T-cell (primary cell): Measurements from ENCODE around the gene HECTD4. TPM values are rescaled to one million over a fixed set of nuclear protein-coding genes. Genes with fewer than 3 reads are reported as not detected.

Experiments used
- ATAC-seq, 4 experiments: fragments of 200-7000 bp in 3 of 4; fragments of 150-1000 bp in 1 of 4; cut with Tn5 transposase; replicated peaks in 1 of 4; 1 replicate in 3 of 4; 2 replicates in 1 of 4; pipeline ENCODE4 v1.10.0; 2021; ENCODE audit warnings: moderate library complexity in 3 of 4, mild to moderate bottlenecking in 2 of 4, moderate number of reproducible peaks in 1 of 4
- CTCF ChIA-PET, 2 donors: fragments of 300-600 bp; sonication (Branson Sonifier 250); formaldehyde crosslinking; loops; one replicate each; lab custom pipeline; 2022; ENCODE audit warnings: antibody characterized with exemption in 2 of 2; lab: Charles Lee
- POLR2A ChIA-PET, 2 donors: fragments of 300-600 bp; sonication (Branson Sonifier 250); formaldehyde crosslinking; loops; one replicate each; lab custom pipeline; 2022; ENCODE audit warnings: antibody characterized with exemption in 2 of 2; lab: Charles Lee
- DNase-seq, 35 experiments: peaks; one replicate each; pipeline versions ENCODE4 v3.0.0 to v3.0.0-alpha.2; 2013 to 2023
- H3K27ac ChIP-seq: one replicate; pipeline ENCODE4 v1.5.1; 2013; ENCODE audit warnings: low read length
- H3K27me3 ChIP-seq, 2 experiments: replicated peaks in 1 of 2; 1 replicate in 1 of 2; 2 replicates in 1 of 2; pipeline versions ENCODE4 v1.6.1 to v1.7.0; 2013; ENCODE audit warnings: low read length in 1 of 2, mixed read lengths in 1 of 2; ENCODE audit not compliant: control insufficient read depth in 2 of 2, insufficient read depth in 2 of 2; ENCODE audit errors: extremely low read depth in 1 of 2
- H3K36me3 ChIP-seq, 2 donors: 1 replicate in 1 of 2; 2 replicates in 1 of 2; pipeline versions ENCODE4 v1.6.1 to v1.7.0; 2013; ENCODE audit warnings: low read length in 1 of 2; ENCODE audit not compliant: control insufficient read depth in 2 of 2, insufficient read depth in 1 of 2; ENCODE audit errors: extremely low read depth in 1 of 2
- H3K4me1 ChIP-seq, 2 experiments: 1 replicate in 1 of 2; 2 replicates in 1 of 2; pipeline versions ENCODE4 v1.6.1 to v1.7.0; 2013; ENCODE audit warnings: low read length in 2 of 2, mixed read lengths in 1 of 2; ENCODE audit not compliant: insufficient read depth in 2 of 2, control insufficient read depth in 1 of 2; ENCODE audit errors: extremely low read depth in 1 of 2
- H3K4me3 ChIP-seq, 2 donors: 1 replicate in 1 of 2; 2 replicates in 1 of 2; pipeline versions ENCODE4 v1.5.1 to v1.7.0; 2013; ENCODE audit warnings: mild to moderate bottlenecking in 2 of 2, low read length in 1 of 2, moderate library complexity in 1 of 2; ENCODE audit not compliant: control insufficient read depth in 1 of 2; ENCODE audit errors: extremely low read depth in 1 of 2
- H3K9me3 ChIP-seq: 2 replicates; pipeline ENCODE4 v1.7.0; 2013
- H3K27ac Mint-ChIP-seq, 2 donors: one replicate each; pipeline ENCODE4 v1.8.0; 2020 to 2021; ENCODE audit warnings: mild to moderate bottlenecking in 2 of 2, mixed read lengths in 2 of 2
- H3K27me3 Mint-ChIP-seq, 2 donors: one replicate each; pipeline ENCODE4 v1.8.0; 2021 to 2022; ENCODE audit warnings: mixed read lengths in 2 of 2
- H3K36me3 Mint-ChIP-seq: one replicate; pipeline ENCODE4 v1.8.0; 2021; ENCODE audit warnings: mixed read lengths
- H3K4me1 Mint-ChIP-seq, 3 donors: one replicate each; pipeline ENCODE4 v1.8.0; 2020 to 2022; ENCODE audit warnings: mixed read lengths in 3 of 3, mild to moderate bottlenecking in 1 of 3
- H3K4me3 Mint-ChIP-seq, 3 donors: one replicate each; pipeline ENCODE4 v1.8.0; 2020 to 2022; ENCODE audit warnings: mild to moderate bottlenecking in 3 of 3, mixed read lengths in 3 of 3, moderate library complexity in 3 of 3
- H3K9me3 Mint-ChIP-seq, 3 donors: one replicate each; pipeline ENCODE4 v1.8.0; 2020 to 2022; ENCODE audit warnings: mixed read lengths in 3 of 3
- WGBS: methylation state at CpG from one replicate; pipeline ENCODE4 v1.1.5; 2013; ENCODE audit warnings: missing lambda C conversion rate; ENCODE audit not compliant: insufficient coverage; 5-methylcytosine and 5-hydroxymethylcytosine counted together
- total RNA-seq, 35 experiments: library from RNA in 6 of 35; stranded (reverse) in 6 of 35; fragments of 120-200 nt in 1 of 35; gene quantifications; one replicate each; pipeline versions ENCODE4 v1.2.1 to v1.2.4 and lab custom pipeline; 2013 to 2026

The HECTD4 gene
- total RNA-seq, 5 donors from 2014 or later (not counting 1 experiment from before 2014, with no cell fraction given) = 49.7 to 58.5 (median 53.7) TPM

- Histone ChIP-seq H3K4me1 (no peaks in the 10 kb centered on the region), H3K27ac (no peak overlapping the region), H3K9me3 (no peaks in the 10 kb centered on the region), H3K4me3 (no peak overlapping the region), H3K36me3 (peaks cover 18 to 52% of the 10 kb centered on the region in 2 donors), H3K27me3 (no peaks in the 10 kb centered on the region)
- Mint-ChIP-seq H3K27ac (no peak overlapping the region), H3K4me3 (no peak overlapping the region), H3K4me1 (no peaks in the 10 kb centered on the region), H3K9me3 (no peaks in the 10 kb centered on the region), H3K36me3 (peaks cover 46% of the 10 kb centered on the region), H3K27me3 (no peaks in the 10 kb centered on the region)
- ChIA-PET POLR2A (no interaction called here), CTCF (no interaction called here)
- no peak for DNase-seq
- 98% methylated on average over 23 of the region's 25 CpGs for WGBS
- no peak for ATAC-seq
Observed at GRCh38 chr12:112243255-112244110, 138.7 kb downstream of the HECTD4 start.

- ATAC-seq = no peak
- H3K27me3 ChIP-seq = no peaks in the 10 kb centered on the region
- Mint-ChIP-seq H3K4me1 (no peaks in the 10 kb centered on the region), H3K4me3 (no peak overlapping the region), H3K27me3 (no peaks in the 10 kb centered on the region), H3K36me3 (peaks cover 59% of the 10 kb centered on the region), H3K27ac (no peak overlapping the region), H3K9me3 (no peaks in the 10 kb centered on the region)
- DNase-seq = no peak
- no peaks in the 10 kb centered on the region for H3K4me1 ChIP-seq
- no peaks in the 10 kb centered on the region for H3K9me3 ChIP-seq
- no peak overlapping the region for H3K4me3 ChIP-seq
- POLR2A ChIA-PET = no interaction called here
- no peak overlapping the region for H3K27ac ChIP-seq
- CTCF ChIA-PET = no interaction called here
- WGBS = 100% methylated on average over 1 of the region's 3 CpGs
- peaks cover 16 to 52% of the 10 kb centered on the region in 2 donors for H3K36me3 ChIP-seq
Observed at GRCh38 chr12:112241176-112241575, 141.1 kb downstream of the HECTD4 start.

- ATAC-seq = no peak
Observed at GRCh38 chr12:112239881-112240280, 142.3 kb downstream of the HECTD4 start.

GRCh38 chr12:112239020-112239419 is 143.2 kb downstream of the HECTD4 start:
- Mint-ChIP-seq H3K27me3 (no peaks in the 10 kb centered on the region), H3K4me1 (no peaks in the 10 kb centered on the region), H3K36me3 (peaks cover 71% of the 10 kb centered on the region), H3K9me3 (no peaks in the 10 kb centered on the region), H3K4me3 (no peak overlapping the region), H3K27ac (no peak overlapping the region)
- Histone ChIP-seq H3K27ac (no peak overlapping the region), H3K36me3 (peaks cover 24 to 64% of the 10 kb centered on the region in 2 donors), H3K27me3 (no peaks in the 10 kb centered on the region), H3K9me3 (no peaks in the 10 kb centered on the region), H3K4me1 (no peaks in the 10 kb centered on the region), H3K4me3 (no peak overlapping the region)
- no peak for ATAC-seq
- WGBS = 96% methylated on average over 7 of the region's 7 CpGs
- no peak for DNase-seq
- CTCF ChIA-PET = no interaction called here
- POLR2A ChIA-PET = no interaction called here

More at GRCh38 chr12:112239881-112240280, 142.3 kb downstream of the HECTD4 start:
- Mint-ChIP-seq H3K4me1 (no peaks in the 10 kb centered on the region), H3K27ac (no peak overlapping the region), H3K4me3 (no peak overlapping the region), H3K36me3 (peaks cover 67% of the 10 kb centered on the region), H3K9me3 (no peaks in the 10 kb centered on the region), H3K27me3 (no peaks in the 10 kb centered on the region)
- Histone ChIP-seq H3K4me3 (no peak overlapping the region), H3K4me1 (no peaks in the 10 kb centered on the region), H3K9me3 (no peaks in the 10 kb centered on the region), H3K27ac (no peak overlapping the region), H3K27me3 (no peaks in the 10 kb centered on the region), H3K36me3 (peaks cover 24 to 58% of the 10 kb centered on the region in 2 donors)
- ChIA-PET POLR2A (interaction anchor here in 1 of 2 donors (0.6 kb wide), 1 partner anchor 112 kb away, joined by 6 read pairs; no protein-coding TSS in a partner anchor), CTCF (no interaction called here)
- 92% methylated on average over 6 of the region's 6 CpGs for WGBS
- DNase-seq = no peak

GRCh38 chr12:112238441-112238840 is 143.8 kb downstream of the HECTD4 start:
- ATAC-seq (no peak), DNase-seq (no peak)
- ChIA-PET POLR2A (no interaction called here), CTCF (no interaction called here)
- Histone ChIP-seq H3K4me3 (no peak overlapping the region), H3K9me3 (no peaks in the 10 kb centered on the region), H3K27ac (no peak overlapping the region), H3K36me3 (peaks cover 22 to 62% of the 10 kb centered on the region in 2 donors), H3K27me3 (no peaks in the 10 kb centered on the region), H3K4me1 (no peaks in the 10 kb centered on the region)
- H3K4me3 Mint-ChIP-seq = no peak overlapping the region
- H3K27ac Mint-ChIP-seq = no peak overlapping the region
- H3K4me1 Mint-ChIP-seq = no peaks in the 10 kb centered on the region
- H3K9me3 Mint-ChIP-seq = no peaks in the 10 kb centered on the region
- H3K27me3 Mint-ChIP-seq = no peaks in the 10 kb centered on the region
- 100% methylated on average over 3 of the region's 5 CpGs for WGBS
- H3K36me3 Mint-ChIP-seq = peaks cover 71% of the 10 kb centered on the region

GRCh38 chr12:112236786-112237185 is 145.4 kb downstream of the HECTD4 start:
- ATAC-seq (no peak), DNase-seq (no peak)
- Histone ChIP-seq H3K4me3 (no peak overlapping the region), H3K4me1 (no peaks in the 10 kb centered on the region), H3K27me3 (no peaks in the 10 kb centered on the region), H3K9me3 (no peaks in the 10 kb centered on the region), H3K36me3 (peaks cover 21 to 61% of the 10 kb centered on the region in 2 donors), H3K27ac (no peak overlapping the region)
- Mint-ChIP-seq H3K9me3 (no peaks in the 10 kb centered on the region), H3K4me1 (no peaks in the 10 kb centered on the region), H3K27me3 (no peaks in the 10 kb centered on the region), H3K4me3 (no peak overlapping the region), H3K36me3 (peaks cover 67% of the 10 kb centered on the region), H3K27ac (no peak overlapping the region)
- POLR2A ChIA-PET = no interaction called here
- no CpG with 5 or more reads among the region's 7 CpGs for WGBS
- CTCF ChIA-PET = no interaction called here
